ENCODE measurements around the gene HNRNPF.
A peak's percentile ranks its signal among the peaks of the same experiment; 100 is the strongest.

The HNRNPF gene

GRCh38 chr10:43383204-43383971 is 25.6 kb downstream of the HNRNPF start:
- FAIRE-seq (no peak), DNase-seq (ENCODE audit: insufficient read length, low spot score) (no peak)

DNA sequence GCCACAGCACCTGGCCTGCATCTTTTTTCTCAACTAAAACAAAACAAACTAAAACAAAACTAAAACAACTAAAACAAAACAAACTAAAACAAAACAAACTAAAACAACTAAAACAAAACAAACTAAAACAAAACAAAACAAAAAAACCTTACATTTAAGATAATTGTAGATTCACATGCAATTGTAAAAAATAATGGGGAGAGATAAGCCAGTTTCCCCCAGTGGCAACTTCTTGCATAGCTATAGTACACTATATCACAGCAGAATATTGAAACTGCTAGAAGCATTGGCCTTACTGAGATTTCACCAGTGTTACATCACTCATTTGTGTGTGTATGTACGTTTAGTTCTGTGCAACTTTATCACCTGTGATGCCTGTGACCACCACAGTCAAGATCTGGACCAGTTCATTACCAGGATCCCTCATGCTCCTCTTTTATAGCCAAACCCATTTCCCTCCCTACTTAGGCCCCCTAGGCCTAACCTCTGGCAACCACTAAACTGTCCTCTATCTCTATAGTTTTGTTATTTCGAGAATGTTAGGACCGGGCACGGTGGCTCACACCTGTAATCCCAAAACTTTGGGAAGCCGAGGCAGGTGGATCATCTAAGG is 28.3 kb downstream of the HNRNPF start:
- FAIRE-seq (no peak), DNase-seq (ENCODE audit: insufficient read length, low spot score) (no peak)

GRCh38 chr10:43377424-43377883 is 31.5 kb downstream of the HNRNPF start:
- DNase-seq (ENCODE audit: insufficient read length, low spot score), result no peak
- no peak for FAIRE-seq

- DNase-seq (ENCODE audit: insufficient read length, low spot score) (no peak), FAIRE-seq (no peak)
These were observed 32.1 kb downstream of the HNRNPF start for GRCh38 chr10:43376828-43377423.

DNA sequence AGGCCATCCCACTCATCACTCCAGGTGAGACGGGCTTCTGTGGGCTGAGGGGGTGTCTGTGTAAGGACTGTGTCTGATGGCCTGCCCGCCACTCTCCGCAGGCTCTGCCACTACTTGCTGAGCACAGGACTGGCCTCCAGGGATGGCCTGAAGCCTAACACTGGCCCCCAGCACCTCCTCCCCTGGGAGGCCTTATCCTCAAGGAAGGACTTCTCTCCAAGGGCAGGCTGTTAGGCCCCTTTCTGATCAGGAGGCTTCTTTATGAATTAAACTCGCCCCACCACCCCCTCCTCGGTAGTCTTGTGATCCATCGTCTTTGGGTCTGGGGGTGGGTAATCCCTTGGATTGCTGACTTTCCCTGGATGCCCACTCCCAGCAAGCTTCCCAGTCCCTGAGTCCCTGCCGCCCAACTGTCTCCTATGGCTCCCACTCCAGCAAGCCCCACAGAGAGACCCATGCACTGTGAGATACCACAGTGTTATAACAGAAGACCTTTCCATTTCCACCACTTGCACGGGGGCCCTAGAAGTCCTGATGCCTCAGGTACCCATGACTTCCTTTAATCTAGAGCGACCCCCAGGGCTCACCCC is 32.8 kb downstream of the HNRNPF start:
- no peak for FAIRE-seq
- DNase-seq (ENCODE audit: insufficient read length, low spot score), result no peak

GRCh38 chr10:43375401-43376020 is 33.5 kb downstream of the HNRNPF start:
- no peak for FAIRE-seq
- no peak for DNase-seq (ENCODE audit: insufficient read length, low spot score)

- DNase-seq (ENCODE audit: insufficient read length, low spot score) (no peak), FAIRE-seq (no peak)
These were observed 34.8 kb downstream of the HNRNPF start for GRCh38 chr10:43374194-43374593.

- FAIRE-seq (no peak), DNase-seq (ENCODE audit: insufficient read length, low spot score) (no peak)
These were observed 35.5 kb downstream of the HNRNPF start for GRCh38 chr10:43373461-43373860.

DNA sequence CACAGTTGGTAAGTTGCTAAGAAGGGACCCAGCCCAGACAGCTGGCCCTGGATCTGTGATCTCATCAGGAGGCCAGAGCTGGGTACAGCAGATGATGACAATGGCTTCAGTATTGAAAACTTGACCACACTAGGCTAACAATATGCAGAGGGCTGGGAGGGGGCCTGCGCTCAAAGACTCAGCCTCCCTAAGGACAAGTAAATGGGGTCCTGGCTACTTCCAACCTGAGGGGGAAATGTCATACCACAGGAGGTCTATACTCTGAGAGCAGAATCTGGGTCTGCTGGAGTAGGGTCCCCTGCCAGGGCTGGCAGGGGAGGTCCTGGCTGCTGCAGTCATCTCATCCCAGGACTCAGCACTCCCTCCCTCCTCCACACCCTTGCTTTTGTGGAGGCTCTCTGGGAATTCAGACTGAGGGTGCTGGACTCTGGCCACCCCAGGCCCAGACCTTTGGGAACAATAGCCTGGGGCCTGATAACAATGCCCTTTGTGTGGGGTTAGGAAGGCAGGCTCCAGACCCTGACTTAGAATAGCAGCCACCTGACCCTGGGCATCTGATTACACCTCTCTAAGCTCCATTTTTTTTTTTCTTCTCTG is 36.1 kb downstream of the HNRNPF start:
- FAIRE-seq, result no peak
- no peak for DNase-seq (ENCODE audit: insufficient read length, low spot score)

DNA sequence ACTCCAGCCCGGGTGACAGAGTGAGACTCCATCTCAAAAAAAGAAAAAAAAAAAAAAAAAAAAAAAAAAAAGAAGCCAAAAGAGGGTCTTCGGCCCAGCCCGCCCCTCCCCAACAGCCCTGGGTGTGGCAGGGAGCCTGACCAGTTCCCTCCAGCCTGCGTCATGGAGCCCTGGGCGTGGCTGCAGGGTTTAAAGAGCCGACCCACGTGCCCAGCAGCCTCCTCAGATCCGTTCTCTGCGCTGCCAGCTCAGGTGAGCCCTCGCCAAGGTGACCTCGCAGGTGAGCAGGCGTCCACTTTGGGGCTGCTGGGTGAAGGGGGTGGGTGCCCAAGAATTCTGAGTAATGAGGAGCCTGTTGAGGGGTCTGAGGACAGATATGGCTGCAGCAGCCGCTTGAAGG is 37.6 kb downstream of the HNRNPF start, which contains the start of gene FXYD4:
Gene FXYD4 (plus strand): TSS at position 219 of the 400 bp plus-strand sequence. CDS start 2,111 bp downstream, outside the sequence.
- no peak for FAIRE-seq
- no peak for DNase-seq (ENCODE audit: insufficient read length, low spot score)

DNA sequence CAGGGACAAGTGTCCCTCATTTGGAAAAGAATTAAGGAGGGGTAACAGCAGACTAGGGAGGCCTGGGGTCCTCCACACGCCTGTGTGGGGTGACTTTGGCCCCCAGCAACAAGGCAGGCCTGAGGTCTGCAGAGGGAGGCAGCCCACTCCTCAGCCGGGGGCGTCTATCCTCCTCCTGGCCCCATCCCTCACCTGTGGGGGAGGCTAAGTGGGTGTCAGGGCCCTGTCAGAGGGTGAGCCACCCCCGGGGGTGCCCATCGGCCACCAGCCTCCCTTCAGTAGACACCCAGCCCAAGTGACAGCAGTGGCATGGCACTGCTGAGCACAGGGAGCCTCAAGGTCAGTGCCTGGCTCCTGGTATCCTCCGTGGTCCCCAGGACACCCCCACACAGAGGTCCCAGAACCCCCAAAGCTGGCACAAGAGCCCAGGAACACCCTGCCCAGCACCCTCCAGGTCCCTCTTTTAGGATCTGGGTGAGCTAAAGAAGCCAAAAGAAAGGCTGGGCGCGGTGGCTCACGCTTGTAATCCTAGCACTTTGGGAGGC is 38.2 kb downstream of the HNRNPF start:
- no peak for FAIRE-seq
- DNase-seq (ENCODE audit: insufficient read length, low spot score), result no peak

DNA sequence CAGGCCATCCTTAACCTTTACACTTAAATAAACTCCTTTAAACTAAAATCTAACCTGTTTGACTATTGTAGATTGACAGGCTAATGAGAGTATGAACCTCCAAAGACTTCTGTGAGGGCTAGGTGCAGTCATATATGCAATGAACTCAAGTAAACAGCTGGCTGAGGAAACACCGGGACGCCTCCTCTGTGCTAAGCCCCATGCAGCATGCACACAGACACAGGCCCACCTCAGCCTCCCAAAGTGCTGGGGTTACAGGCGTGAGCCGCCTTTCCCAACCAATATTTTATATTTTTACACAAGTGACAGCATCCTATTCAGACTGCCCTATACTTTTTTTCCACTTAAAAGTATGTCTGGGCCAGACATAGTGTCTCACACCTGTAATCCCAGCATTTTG is 39.1 kb downstream of the HNRNPF start:
- no peak for FAIRE-seq

DNA sequence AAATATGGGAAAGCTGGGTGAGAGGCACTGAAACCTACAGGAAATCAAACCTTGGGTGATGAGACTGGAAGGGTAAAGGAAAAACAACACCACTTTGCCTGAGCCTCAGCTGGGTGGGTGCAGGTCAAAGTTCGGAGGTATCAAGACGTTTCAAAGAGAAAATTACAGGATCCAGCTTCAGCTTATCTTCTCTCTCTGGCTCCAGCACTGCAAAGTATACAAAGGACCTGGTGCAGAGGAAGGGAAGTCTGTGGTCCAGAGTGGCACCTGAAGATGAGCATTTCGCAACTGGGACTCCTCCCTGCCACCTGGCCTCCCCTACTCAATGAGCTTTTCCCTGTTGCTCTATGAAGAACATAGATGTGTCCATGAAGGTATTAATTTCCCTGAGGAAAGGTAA is 44.0 kb downstream of the HNRNPF start:
- FAIRE-seq, result no peak
- no peak for DNase-seq (ENCODE audit: insufficient read length, low spot score)

More for the DNA sequence above, 39.1 kb downstream of the HNRNPF start:
- no peak for DNase-seq (ENCODE audit: insufficient read length, low spot score)

DNA sequence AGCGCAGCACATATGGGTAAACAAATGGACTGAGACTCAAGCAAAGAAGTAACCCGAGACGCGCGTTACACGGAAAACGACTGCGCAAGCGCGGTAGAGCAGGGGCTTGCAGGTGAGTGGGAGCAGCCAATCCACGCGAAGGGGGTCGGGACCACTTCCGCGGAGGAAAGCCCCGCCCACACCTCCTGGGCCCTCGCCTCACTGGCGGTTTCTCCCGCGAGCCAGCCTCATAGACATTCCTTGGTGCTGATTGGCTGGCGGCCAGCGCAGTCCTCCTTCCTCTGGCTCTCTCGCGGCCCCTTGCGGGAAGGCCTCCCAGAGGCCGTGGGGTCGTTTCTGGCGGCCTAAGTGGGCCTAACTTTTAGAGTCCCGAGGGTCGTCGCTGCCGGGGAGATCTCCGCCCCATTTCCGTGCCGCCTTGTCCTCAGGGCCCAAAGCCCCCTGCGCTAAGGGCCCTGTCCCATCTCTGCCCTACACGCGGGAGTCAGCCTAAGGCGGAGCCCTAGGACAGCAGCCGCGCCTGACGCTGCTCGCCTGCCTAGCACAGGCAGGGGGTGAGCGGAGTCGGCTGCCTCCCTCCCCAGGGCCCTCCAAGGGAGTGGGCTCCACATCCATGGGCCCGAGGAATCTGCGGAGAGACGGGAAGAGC is 46.7 kb downstream of the HNRNPF start:
- DNase-seq (ENCODE audit: insufficient read length, low spot score) (peak; percentile 96), FAIRE-seq (peak; percentile 97)

- peak; percentile 67 for FAIRE-seq
- no peak for DNase-seq (ENCODE audit: insufficient read length, low spot score)
These were observed 47.3 kb downstream of the HNRNPF start for GRCh38 chr10:43361547-43362190.

- DNase-seq (ENCODE audit: insufficient read length, low spot score) (no peak), FAIRE-seq (no peak)
These were observed 48.9 kb downstream of the HNRNPF start for GRCh38 chr10:43360086-43360485.

DNA sequence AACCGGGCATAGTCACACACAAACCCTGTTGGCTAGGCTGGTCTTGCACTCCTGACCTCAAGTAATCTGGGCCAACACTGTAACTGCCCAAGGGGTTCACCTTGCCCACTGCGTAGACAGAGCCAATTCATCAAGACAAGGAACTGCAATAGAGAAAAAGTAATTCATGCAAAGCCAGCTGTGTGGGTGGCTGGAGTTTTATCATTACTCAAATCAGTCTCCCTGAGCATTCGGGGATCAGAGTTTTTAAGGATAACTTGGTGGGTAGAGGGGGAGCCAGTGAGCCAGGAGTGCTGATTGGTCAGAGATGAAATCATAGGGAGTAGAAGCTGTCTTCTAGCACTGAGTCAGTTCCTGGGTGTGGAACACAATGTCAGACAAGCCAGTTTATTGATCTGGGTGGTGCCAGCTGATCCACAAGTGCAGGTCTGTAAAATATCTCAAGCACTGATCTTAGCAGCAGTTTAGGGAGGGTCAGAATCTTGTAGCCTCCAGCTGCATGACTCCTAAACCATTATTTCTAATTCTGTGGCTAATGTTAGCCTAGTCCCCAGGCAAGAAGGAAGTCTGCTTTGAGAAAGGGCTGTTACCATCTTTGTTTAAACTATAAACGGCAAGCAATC is 53.1 kb downstream of the HNRNPF start:
- FAIRE-seq (no peak), DNase-seq (ENCODE audit: insufficient read length, low spot score) (no peak)

- DNase-seq (ENCODE audit: insufficient read length, low spot score) (no peak), FAIRE-seq (no peak)
These were observed 54.1 kb downstream of the HNRNPF start for GRCh38 chr10:43354879-43355380.

GRCh38 chr10:43354330-43354635 is 54.7 kb downstream of the HNRNPF start:
- no peak for FAIRE-seq

More at GRCh38 chr10:43354330-43354635, 54.7 kb downstream of the HNRNPF start:
- DNase-seq (ENCODE audit: insufficient read length, low spot score), result no peak

All from GM19239 (cell line).